A549 (cell line): ENCODE results near the gene ETV3L.

ENCODE experiments used
- CBX2 ChIP-seq: fragments of 200-600 bp; sonication (generic); IDR thresholded peaks from 2 replicates; pipeline ENCODE4 v1.6.1; 2016; ENCODE audit warnings: low read depth, mild to moderate bottlenecking, borderline replicate concordance
- EP300 ChIP-seq, 2 experiments: fragments of >200 bp; sonication (Bioruptor Twin); formaldehyde crosslinking; IDR thresholded peaks; 2 replicates in 1 of 2; 3 replicates in 1 of 2; pipeline ENCODE4 v1.6.1; 2016 to 2017
- GATA3 ChIP-seq: IDR thresholded peaks from 2 replicates; pipeline ENCODE4 v1.6.1; 2012; ENCODE audit warnings: borderline replicate concordance
- MYC ChIP-seq: IDR thresholded peaks from 2 replicates; pipeline ENCODE4 v1.6.1; 2012; ENCODE audit warnings: mild to moderate bottlenecking, inconsistent platforms, low read length, improper control_type of control experiment, borderline replicate concordance
- NR3C1 ChIP-seq: fragments of >200 bp; sonication (Bioruptor Twin); formaldehyde crosslinking; IDR thresholded peaks from 3 replicates; pipeline ENCODE4 v1.6.1; 2017
- TF ChIP-seq, protein P1 (sequence below): fragments of >200 bp; sonication (Bioruptor Twin); formaldehyde crosslinking; IDR thresholded peaks from 3 replicates; pipeline ENCODE4 v1.5.1; 2016

DNA sequence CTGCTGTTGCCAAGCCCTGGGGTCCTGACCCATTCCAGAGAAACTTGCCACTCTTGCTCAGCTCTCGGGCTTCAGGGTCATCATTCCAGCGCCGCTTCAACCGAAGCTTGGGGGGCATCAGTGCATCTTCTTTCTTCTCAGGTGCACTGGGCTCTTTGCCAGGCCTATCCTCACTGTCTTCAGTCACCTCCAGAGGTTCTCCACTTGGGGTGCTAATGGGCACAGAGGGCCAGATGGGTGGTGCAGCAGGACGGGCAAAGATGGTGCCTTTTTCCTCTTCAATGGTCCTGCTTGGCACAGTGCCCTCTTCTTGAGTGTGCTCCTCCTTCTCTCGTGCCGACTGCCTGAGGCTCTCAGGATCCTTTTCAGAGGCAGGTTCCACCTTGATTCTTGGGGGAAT is 25.2 kb upstream of the ETV3L start:
- TF ChIP-seq EP300 (IDR thresholded peaks at IDR 0.05): no peak
- TF ChIP-seq NR3C1: no peak
- no peak for TF ChIP-seq GATA3
- TF ChIP-seq, protein P1, sequence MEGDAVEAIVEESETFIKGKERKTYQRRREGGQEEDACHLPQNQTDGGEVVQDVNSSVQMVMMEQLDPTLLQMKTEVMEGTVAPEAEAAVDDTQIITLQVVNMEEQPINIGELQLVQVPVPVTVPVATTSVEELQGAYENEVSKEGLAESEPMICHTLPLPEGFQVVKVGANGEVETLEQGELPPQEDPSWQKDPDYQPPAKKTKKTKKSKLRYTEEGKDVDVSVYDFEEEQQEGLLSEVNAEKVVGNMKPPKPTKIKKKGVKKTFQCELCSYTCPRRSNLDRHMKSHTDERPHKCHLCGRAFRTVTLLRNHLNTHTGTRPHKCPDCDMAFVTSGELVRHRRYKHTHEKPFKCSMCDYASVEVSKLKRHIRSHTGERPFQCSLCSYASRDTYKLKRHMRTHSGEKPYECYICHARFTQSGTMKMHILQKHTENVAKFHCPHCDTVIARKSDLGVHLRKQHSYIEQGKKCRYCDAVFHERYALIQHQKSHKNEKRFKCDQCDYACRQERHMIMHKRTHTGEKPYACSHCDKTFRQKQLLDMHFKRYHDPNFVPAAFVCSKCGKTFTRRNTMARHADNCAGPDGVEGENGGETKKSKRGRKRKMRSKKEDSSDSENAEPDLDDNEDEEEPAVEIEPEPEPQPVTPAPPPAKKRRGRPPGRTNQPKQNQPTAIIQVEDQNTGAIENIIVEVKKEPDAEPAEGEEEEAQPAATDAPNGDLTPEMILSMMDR: no peak
- no peak for TF ChIP-seq MYC
- no peak for TF ChIP-seq CBX2
